Prostate gland (tissue), 2 donors: ENCODE results near the gene GGN.
"Not testable (repeated sequence)": the region's sequence is repeated elsewhere in the genome, so short reads cannot be mapped to it uniquely, and the experiment has no call there.

Experiments used
- POLR2A ChIP-seq: fragments of 450-650 bp; IDR thresholded peaks from one replicate; pipeline ENCODE4 v1.6.1; 2016; ENCODE audit warnings: antibody characterized with exemption, mild to moderate bottlenecking
- POLR2AphosphoS5 ChIP-seq: sonication (generic); formaldehyde crosslinking; IDR thresholded peaks from one replicate; pipeline ENCODE4 v1.6.1; 2017; ENCODE audit warnings: antibody characterized with exemption
- TF ChIP-seq, protein P1 (sequence below), 4 experiments: fragments of 200-600 bp in 2 of 4; fragments of 450-650 bp in 2 of 4; sonication (generic) in 2 of 4; IDR thresholded peaks; 1 replicate in 3 of 4; 2 replicates in 1 of 4; pipeline ENCODE4 v1.5.1; 2016 to 2019; ENCODE audit warnings: antibody characterized with exemption in 4 of 4, mild to moderate bottlenecking in 2 of 4, moderate library complexity in 2 of 4

DNA sequence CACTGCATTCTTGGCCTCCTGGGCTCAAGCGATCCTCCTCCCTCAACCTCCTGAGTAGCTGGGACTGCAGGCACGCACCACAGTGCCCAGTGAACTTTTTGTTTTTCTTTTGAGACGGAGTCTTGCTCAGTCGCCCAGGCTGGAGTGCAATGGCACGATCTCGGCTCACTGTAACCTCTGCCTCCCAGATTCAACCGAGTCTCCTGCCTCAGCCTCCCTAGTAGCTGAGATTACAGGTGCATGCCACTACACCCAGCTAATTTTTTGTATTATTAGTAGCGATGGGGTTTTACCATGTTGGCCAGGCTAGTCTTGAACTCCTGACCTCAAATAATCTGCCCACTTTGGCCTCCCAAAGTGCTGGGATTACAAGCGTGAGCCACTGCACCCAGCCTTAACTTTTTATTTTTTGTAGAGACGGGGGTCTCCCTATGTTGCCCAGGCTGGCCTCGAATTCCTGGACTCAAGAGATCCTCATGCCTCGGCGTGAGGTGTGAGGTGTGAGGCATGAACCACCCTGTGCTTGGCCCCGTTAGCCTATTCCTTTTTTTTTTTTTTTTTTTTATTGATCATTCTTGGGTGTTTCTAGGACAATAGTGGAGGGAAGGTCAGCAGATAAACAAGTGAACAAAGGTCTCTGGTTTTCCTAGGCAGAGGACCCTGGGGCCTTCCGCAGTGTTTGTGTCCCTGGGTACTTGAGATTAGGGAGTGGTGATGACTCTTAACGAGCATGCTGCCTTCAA lies 24.7 kb downstream of the GGN start:
- TF ChIP-seq, protein P1, sequence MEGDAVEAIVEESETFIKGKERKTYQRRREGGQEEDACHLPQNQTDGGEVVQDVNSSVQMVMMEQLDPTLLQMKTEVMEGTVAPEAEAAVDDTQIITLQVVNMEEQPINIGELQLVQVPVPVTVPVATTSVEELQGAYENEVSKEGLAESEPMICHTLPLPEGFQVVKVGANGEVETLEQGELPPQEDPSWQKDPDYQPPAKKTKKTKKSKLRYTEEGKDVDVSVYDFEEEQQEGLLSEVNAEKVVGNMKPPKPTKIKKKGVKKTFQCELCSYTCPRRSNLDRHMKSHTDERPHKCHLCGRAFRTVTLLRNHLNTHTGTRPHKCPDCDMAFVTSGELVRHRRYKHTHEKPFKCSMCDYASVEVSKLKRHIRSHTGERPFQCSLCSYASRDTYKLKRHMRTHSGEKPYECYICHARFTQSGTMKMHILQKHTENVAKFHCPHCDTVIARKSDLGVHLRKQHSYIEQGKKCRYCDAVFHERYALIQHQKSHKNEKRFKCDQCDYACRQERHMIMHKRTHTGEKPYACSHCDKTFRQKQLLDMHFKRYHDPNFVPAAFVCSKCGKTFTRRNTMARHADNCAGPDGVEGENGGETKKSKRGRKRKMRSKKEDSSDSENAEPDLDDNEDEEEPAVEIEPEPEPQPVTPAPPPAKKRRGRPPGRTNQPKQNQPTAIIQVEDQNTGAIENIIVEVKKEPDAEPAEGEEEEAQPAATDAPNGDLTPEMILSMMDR (IDR thresholded peaks at IDR 0.05), result not testable (repeated sequence)
- not testable (repeated sequence) for TF ChIP-seq POLR2A, POLR2AphosphoS5
